Parathyroid adenoma (tissue), 2 donors: Measurements from ENCODE around the gene PGAP6.
"Not testable (repeated sequence)": the region's sequence is repeated elsewhere in the genome, so short reads cannot be mapped to it uniquely, and the experiment has no call there.

ENCODE experiments used
- H2AFZ ChIP-seq: fragments of 300-600 bp; sonication (generic); one replicate; pipeline ENCODE4 v1.7.0; 2017; ENCODE audit warnings: antibody characterized with exemption, mild to moderate bottlenecking
- H3K27ac ChIP-seq: fragments of 300-600 bp; sonication (generic); one replicate; pipeline ENCODE4 v1.7.0; 2017
- H3K27me3 ChIP-seq: fragments of 300-600 bp; sonication (generic); one replicate; pipeline ENCODE4 v1.7.0; 2017; ENCODE audit warnings: low read length; ENCODE audit not compliant: control insufficient read depth, insufficient read depth
- H3K36me3 ChIP-seq: fragments of 300-600 bp; sonication (generic); one replicate; pipeline ENCODE4 v1.7.0; 2017; ENCODE audit warnings: low read length; ENCODE audit not compliant: control insufficient read depth, insufficient read depth
- H3K4me1 ChIP-seq: fragments of 300-600 bp; sonication (generic); one replicate; pipeline ENCODE4 v1.7.0; 2017; ENCODE audit warnings: control low read depth
- H3K4me2 ChIP-seq: fragments of 300-600 bp; sonication (generic); one replicate; pipeline ENCODE4 v1.7.0; 2017; ENCODE audit warnings: low read length
- H3K4me3 ChIP-seq: fragments of 300-600 bp; sonication (generic); one replicate; pipeline ENCODE4 v1.7.0; 2017; ENCODE audit warnings: low read depth, low read length
- H3K79me2 ChIP-seq: fragments of 300-600 bp; sonication (generic); one replicate; pipeline ENCODE4 v1.7.0; 2017; ENCODE audit warnings: control low read depth
- H3K9ac ChIP-seq: fragments of 300-600 bp; sonication (generic); one replicate; pipeline ENCODE4 v1.7.0; 2017; ENCODE audit warnings: mild to moderate bottlenecking
- H3K9me3 ChIP-seq: fragments of 300-600 bp; sonication (generic); one replicate; pipeline ENCODE4 v1.7.0; 2017; ENCODE audit warnings: low read length; ENCODE audit not compliant: control insufficient read depth
- CTCF ChIP-seq: fragments of 300-600 bp; sonication (generic); IDR thresholded peaks from one replicate; pipeline ENCODE4 v1.7.0; 2017; ENCODE audit warnings: antibody characterized with exemption, mild to moderate bottlenecking
- donor health status: primary hyperparathyroidism.

PGAP6 gene

DNA sequence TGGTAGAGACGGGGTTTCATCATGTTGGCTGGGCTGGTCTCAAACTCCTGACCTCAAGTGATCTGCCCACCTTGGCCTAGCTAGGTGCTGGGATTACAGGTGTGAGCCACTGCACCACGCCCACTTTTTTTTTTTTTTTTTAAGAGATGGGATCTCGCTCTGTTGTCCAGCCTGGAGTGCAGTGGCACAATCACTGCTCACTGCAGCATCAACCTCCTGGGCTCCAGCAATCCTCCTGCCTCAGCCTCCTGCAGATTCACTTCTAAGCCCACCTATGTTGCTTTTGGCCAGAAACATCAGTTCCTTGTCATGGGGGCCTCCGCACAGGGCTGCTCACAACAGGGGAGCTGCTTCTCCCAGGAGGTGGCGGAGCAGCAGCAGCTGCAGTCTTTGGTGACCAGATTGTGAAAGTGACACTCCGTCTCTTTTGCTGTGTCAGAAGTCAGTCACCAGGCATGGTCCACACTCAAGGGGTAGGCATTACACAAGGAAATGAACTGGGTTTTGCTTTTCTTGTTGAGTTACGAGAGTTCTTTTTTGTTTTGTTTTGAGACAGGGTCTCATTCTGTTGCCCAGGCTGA is 10.8 kb upstream of the PGAP6 start:
- H3K4me3 ChIP-seq: no peak overlapping the region
- no peak overlapping the region for H2AFZ ChIP-seq
- H3K27me3 ChIP-seq: no peaks in the 10 kb centered on the region
- no peaks in the 10 kb centered on the region for H3K9me3 ChIP-seq
- no peaks in the 10 kb centered on the region for H3K79me2 ChIP-seq
- no peak overlapping the region for H3K4me2 ChIP-seq
- no peaks in the 10 kb centered on the region for H3K36me3 ChIP-seq
- H3K27ac ChIP-seq: no peak overlapping the region
- peaks cover 7% of the 10 kb centered on the region for H3K4me1 ChIP-seq
- TF ChIP-seq CTCF: no peak
- H3K9ac ChIP-seq: no peak overlapping the region

DNA sequence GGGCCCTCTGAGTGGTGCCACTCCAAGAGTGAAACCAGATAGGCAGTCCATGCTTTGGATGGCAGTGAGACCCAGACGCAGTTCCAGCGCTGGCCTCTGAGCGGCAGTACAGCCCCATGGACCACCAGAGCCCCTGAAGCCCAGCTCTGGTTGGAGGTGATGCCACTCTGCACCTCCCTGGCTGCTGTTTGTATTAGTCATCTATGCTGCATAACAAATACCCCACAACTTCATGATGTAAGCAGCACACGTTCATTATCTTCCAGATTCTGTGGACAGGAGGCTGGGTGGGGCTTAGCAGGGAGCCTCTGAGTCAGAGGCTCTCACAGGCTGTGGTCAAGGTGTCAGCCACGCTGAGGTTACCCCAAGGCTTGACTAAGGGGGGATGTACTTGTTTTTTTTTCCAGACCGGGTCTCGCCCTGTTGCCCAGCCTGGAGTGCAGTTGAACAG is 10.1 kb upstream of the PGAP6 start:
- Histone ChIP-seq H2AFZ (no peak overlapping the region), H3K27ac (no peak overlapping the region), H3K4me2 (no peak overlapping the region), H3K9ac (no peak overlapping the region), H3K4me3 (no peak overlapping the region), H3K4me1 (peaks cover 7% of the 10 kb centered on the region), H3K36me3 (no peaks in the 10 kb centered on the region), H3K9me3 (no peaks in the 10 kb centered on the region), H3K27me3 (no peaks in the 10 kb centered on the region), H3K79me2 (no peaks in the 10 kb centered on the region)
- peak; percentile 42 for TF ChIP-seq CTCF

DNA sequence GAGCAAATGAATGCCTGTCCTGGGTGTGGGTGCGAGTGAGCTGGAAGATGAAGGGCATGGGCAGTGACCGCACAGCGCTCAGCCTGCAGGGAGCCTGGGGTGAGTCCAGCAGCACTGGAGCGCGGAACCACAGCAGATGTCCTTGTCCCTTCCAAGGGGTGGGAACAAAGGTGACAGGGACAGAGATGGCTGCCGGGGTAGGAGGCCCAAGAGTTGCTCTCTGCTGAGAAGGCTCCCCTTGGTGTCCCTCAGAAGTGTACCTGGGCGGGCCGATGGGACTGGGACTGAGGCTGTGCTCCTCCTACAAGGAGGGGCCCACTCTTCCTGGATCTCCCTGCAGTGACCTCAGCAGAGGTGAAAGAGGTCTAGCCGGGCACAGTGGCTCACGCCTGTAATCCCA is 7.6 kb upstream of the PGAP6 start:
- Histone ChIP-seq H2AFZ (no peak overlapping the region), H3K4me1 (no peaks in the 10 kb centered on the region), H3K79me2 (no peaks in the 10 kb centered on the region), H3K4me2 (no peak overlapping the region), H3K36me3 (no peaks in the 10 kb centered on the region), H3K27me3 (no peaks in the 10 kb centered on the region), H3K9ac (no peak overlapping the region), H3K27ac (no peak overlapping the region), H3K9me3 (no peaks in the 10 kb centered on the region), H3K4me3 (no peak overlapping the region)
- no peak for TF ChIP-seq CTCF

- H3K4me2 ChIP-seq, H3K4me3 ChIP-seq, H3K79me2 ChIP-seq, H3K4me1 ChIP-seq, H3K36me3 ChIP-seq, H3K9me3 ChIP-seq, H3K9ac ChIP-seq, H3K27me3 ChIP-seq: not testable (repeated sequence)
- H3K27ac ChIP-seq: peak overlapping the region; percentile 32
- H2AFZ ChIP-seq: peak overlapping the region; percentile 42
These were observed 6.2 kb upstream of the PGAP6 start for GRCh38 chr16:387761-388666.

DNA sequence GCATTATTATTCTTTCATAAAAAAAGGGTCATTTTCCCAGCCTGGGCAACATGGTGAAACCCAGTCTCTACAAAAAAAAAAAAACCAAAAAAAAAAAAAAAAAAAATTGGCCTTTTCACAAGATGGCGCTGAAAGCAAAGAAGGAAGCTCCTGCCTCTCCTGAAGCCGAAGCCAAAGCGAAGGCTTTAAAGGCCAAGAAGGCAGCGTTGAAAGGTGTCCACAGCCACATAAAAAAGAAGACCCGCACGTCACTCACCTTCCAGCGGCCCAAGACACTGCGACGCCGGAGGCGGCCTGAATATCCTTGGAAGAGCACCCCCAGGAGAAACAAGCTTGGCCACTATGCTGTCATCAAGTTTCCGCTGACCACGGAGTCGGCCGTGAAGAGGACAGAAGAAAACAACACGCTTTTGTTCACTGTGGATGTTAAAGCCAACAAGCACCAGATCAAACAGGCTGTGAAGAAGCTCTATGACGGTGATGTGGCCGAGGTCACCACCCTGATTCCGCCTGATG is 4.9 kb upstream of the PGAP6 start:
- Histone ChIP-seq H3K36me3 (no peaks in the 10 kb centered on the region), H3K79me2 (no peaks in the 10 kb centered on the region), H3K4me1 (peaks cover 11% of the 10 kb centered on the region), H3K9me3 (no peaks in the 10 kb centered on the region), H3K27me3 (no peaks in the 10 kb centered on the region), H3K9ac (no peak overlapping the region), H3K27ac (peak overlapping the region; percentile 18), H3K4me3 (peak overlapping the region; percentile 16), H3K4me2 (peak overlapping the region; percentile 42), H2AFZ (peak overlapping the region; percentile 71)
- peak; percentile 10 for TF ChIP-seq CTCF
